ENCODE results near the gene GJC1. TPM values are rescaled to one million over a fixed set of nuclear protein-coding genes. Genes with fewer than 3 reads are reported as not detected.

The GJC1 gene
- total RNA-seq, 1 donor from 2014 or later: 60.9 TPM

GRCh38 chr17:44775136-44775837, 54.8 kb downstream of the GJC1 start:
- TF ChIP-seq CTCF (IDR thresholded peaks at IDR 0.05; ENCODE audit: partially characterized antibody, unreplicated experiment): peak; percentile 66
- Mint-ChIP-seq H3K9me3 (ENCODE audit: unreplicated experiment) (peaks cover 19% of the 10 kb centered on the region), H3K4me1 (ENCODE audit: low read depth, unreplicated experiment) (peaks cover 7% of the 10 kb centered on the region), H3K4me3 (ENCODE audit: unreplicated experiment) (peak overlapping the region; percentile 71), H3K27me3 (ENCODE audit: unreplicated experiment) (peaks cover 17% of the 10 kb centered on the region), H3K27ac (ENCODE audit: unreplicated experiment) (no peak overlapping the region), H3K36me3 (ENCODE audit: unreplicated experiment) (no peaks in the 10 kb centered on the region)
- DNase-seq: peak; percentile 98

GRCh38 chr17:44774271-44775135, 55.6 kb downstream of the GJC1 start:
- no peaks in the 10 kb centered on the region for H3K36me3 Mint-ChIP-seq (ENCODE audit: unreplicated experiment)
- peak overlapping the region; percentile 71 for H3K4me3 Mint-ChIP-seq (ENCODE audit: unreplicated experiment)
- H3K27ac Mint-ChIP-seq (ENCODE audit: unreplicated experiment): peak overlapping the region; percentile 22
- peaks cover 17% of the 10 kb centered on the region for H3K9me3 Mint-ChIP-seq (ENCODE audit: unreplicated experiment)
- peak; percentile 97 for TF ChIP-seq CTCF (IDR thresholded peaks at IDR 0.05; ENCODE audit: partially characterized antibody, unreplicated experiment)
- peaks cover 17% of the 10 kb centered on the region for H3K27me3 Mint-ChIP-seq (ENCODE audit: unreplicated experiment)
- H3K4me1 Mint-ChIP-seq (ENCODE audit: low read depth, unreplicated experiment): peaks cover 6% of the 10 kb centered on the region
- DNase-seq: peak; percentile 97

GRCh38 chr17:44773140-44773539, 56.9 kb downstream of the GJC1 start:
- H3K4me3 Mint-ChIP-seq (ENCODE audit: unreplicated experiment): no peak overlapping the region
- TF ChIP-seq CTCF (IDR thresholded peaks at IDR 0.05; ENCODE audit: partially characterized antibody, unreplicated experiment): no peak
- H3K9me3 Mint-ChIP-seq (ENCODE audit: unreplicated experiment): peaks cover 15% of the 10 kb centered on the region
- no peaks in the 10 kb centered on the region for H3K36me3 Mint-ChIP-seq (ENCODE audit: unreplicated experiment)
- H3K27me3 Mint-ChIP-seq (ENCODE audit: unreplicated experiment): peaks cover 12% of the 10 kb centered on the region
- no peak for DNase-seq
- H3K27ac Mint-ChIP-seq (ENCODE audit: unreplicated experiment): no peak overlapping the region
- peaks cover 12% of the 10 kb centered on the region for H3K4me1 Mint-ChIP-seq (ENCODE audit: low read depth, unreplicated experiment)

- peaks cover 16% of the 10 kb centered on the region for H3K27me3 Mint-ChIP-seq (ENCODE audit: unreplicated experiment)
- no peak overlapping the region for H3K4me3 Mint-ChIP-seq (ENCODE audit: unreplicated experiment)
- no peak for DNase-seq
- H3K36me3 Mint-ChIP-seq (ENCODE audit: unreplicated experiment): no peaks in the 10 kb centered on the region
- no peak for TF ChIP-seq CTCF (IDR thresholded peaks at IDR 0.05; ENCODE audit: partially characterized antibody, unreplicated experiment)
- peaks cover 19% of the 10 kb centered on the region for H3K9me3 Mint-ChIP-seq (ENCODE audit: unreplicated experiment)
- peaks cover 19% of the 10 kb centered on the region for H3K4me1 Mint-ChIP-seq (ENCODE audit: low read depth, unreplicated experiment)
- no peak overlapping the region for H3K27ac Mint-ChIP-seq (ENCODE audit: unreplicated experiment)
Measured at GRCh38 chr17:44772308-44773045, 57.6 kb downstream of the GJC1 start.
